HepG2 (cell line): Measurements from ENCODE around the gene HPD. TPM values are rescaled to one million over a fixed set of nuclear protein-coding genes. Genes with fewer than 3 reads are reported as not detected.

ENCODE experiments used
- CBX1 ChIP-seq: IDR thresholded peaks from one replicate; pipeline ENCODE4 v1.6.1; 2016; ENCODE audit warnings: antibody characterized with exemption, low read depth
- CHD4 ChIP-seq: fragments of 200-600 bp; sonication (generic); IDR thresholded peaks from 2 replicates; pipeline ENCODE4 v1.7.0; 2017; ENCODE audit warnings: mild to moderate bottlenecking, low read length, borderline replicate concordance
- EEA1 ChIP-seq: sonication (generic); formaldehyde crosslinking; IDR thresholded peaks from 2 replicates; pipeline ENCODE4 v1.5.1; 2020; ENCODE audit warnings: mild to moderate bottlenecking, missing genetic modification reagents, borderline replicate concordance
- FOXJ3 ChIP-seq: sonication (generic); formaldehyde crosslinking; IDR thresholded peaks from 2 replicates; pipeline ENCODE4 v1.4.0; 2020; ENCODE audit warnings: missing genetic modification reagents, mild to moderate bottlenecking, borderline replicate concordance
- RAD21 ChIP-seq: fragments of 450-650 bp; formaldehyde crosslinking; IDR thresholded peaks from 2 replicates; pipeline ENCODE4 v1.5.0; 2020; ENCODE audit warnings: mild to moderate bottlenecking
- RBFOX2 ChIP-seq: fragments of 200-400 bp; formaldehyde crosslinking; IDR thresholded peaks from 2 replicates; pipeline ENCODE4 v1.6.1; 2017; ENCODE audit warnings: low read depth, mild to moderate bottlenecking, low read length
- RBM22 ChIP-seq: fragments of 200-400 bp; formaldehyde crosslinking; optimal IDR thresholded peaks from 2 replicates; pipeline ENCODE3; 2017; ENCODE audit warnings: mild to moderate bottlenecking, low read length, moderate library complexity
- SALL1 ChIP-seq: sonication (generic); formaldehyde crosslinking; IDR thresholded peaks from 2 replicates; pipeline ENCODE4 v1.8.0; 2022; ENCODE audit warnings: mild to moderate bottlenecking, missing genetic modification reagents
- SMAD3 ChIP-seq: sonication (generic); formaldehyde crosslinking; IDR thresholded peaks from 2 replicates; pipeline ENCODE4 v1.4.0; 2020; ENCODE audit warnings: missing genetic modification reagents
- SUZ12 ChIP-seq: fragments of 150-350 bp; IDR thresholded peaks from 2 replicates; pipeline ENCODE4 v1.6.1; 2014; ENCODE audit warnings: low read depth, low read length
- TFDP1 ChIP-seq: IDR thresholded peaks from 2 replicates; pipeline ENCODE4 v1.6.1; 2016; ENCODE audit warnings: missing compliant biosample characterization, missing genetic modification reagents, borderline replicate concordance
- THRA ChIP-seq: sonication (generic); formaldehyde crosslinking; IDR thresholded peaks from 2 replicates; pipeline ENCODE4 v1.4.0; 2020; ENCODE audit warnings: missing genetic modification reagents, borderline replicate concordance
- TRAFD1 ChIP-seq: sonication (generic); formaldehyde crosslinking; IDR thresholded peaks from 2 replicates; pipeline ENCODE4 v1.5.1; 2020; ENCODE audit warnings: missing genetic modification reagents, mild to moderate bottlenecking, borderline replicate concordance
- U2AF2 ChIP-seq: fragments of 200-400 bp; formaldehyde crosslinking; IDR thresholded peaks from 2 replicates; pipeline ENCODE4 v1.6.1; 2017; ENCODE audit warnings: low read depth, mild to moderate bottlenecking, low read length
- ZBTB2 ChIP-seq: sonication (generic); formaldehyde crosslinking; IDR thresholded peaks from 2 replicates; pipeline ENCODE4 v1.8.0; 2022; ENCODE audit warnings: low read depth, missing genetic modification reagents
- ZBTB42 ChIP-seq: sonication (generic); formaldehyde crosslinking; IDR thresholded peaks from 2 replicates; pipeline ENCODE4 v1.5.0; 2020; ENCODE audit warnings: mild to moderate bottlenecking, missing genetic modification reagents
- ZFP36 ChIP-seq: fragments of 150-350 bp; IDR thresholded peaks from 2 replicates; pipeline ENCODE4 v1.6.1; 2018; ENCODE audit warnings: borderline replicate concordance, low read length, low read depth; ENCODE audit not compliant: partially characterized antibody
- ZNF460 ChIP-seq: sonication (generic); formaldehyde crosslinking; IDR thresholded peaks from 2 replicates; pipeline ENCODE4 v1.5.1; 2020; ENCODE audit warnings: missing genetic modification reagents, mild to moderate bottlenecking, borderline replicate concordance
- ZNF557 ChIP-seq: sonication (generic); formaldehyde crosslinking; IDR thresholded peaks from 2 replicates; pipeline ENCODE4 v1.4.0; 2020; ENCODE audit warnings: missing genetic modification reagents
- ZNF670 ChIP-seq: sonication (generic); formaldehyde crosslinking; IDR thresholded peaks from 2 replicates; pipeline ENCODE4 v1.8.0; 2022; ENCODE audit warnings: mild to moderate bottlenecking, missing genetic modification reagents, borderline replicate concordance
- ZXDC ChIP-seq: sonication (generic); formaldehyde crosslinking; IDR thresholded peaks from 2 replicates; pipeline ENCODE4 v1.5.0; 2020; ENCODE audit warnings: mild to moderate bottlenecking, missing genetic modification reagents
- polyA plus RNA-seq, 8 experiments: library from polyadenylated mRNA; depleted of rRNA in 3 of 8; stranded (reverse) in 7 of 8; unstranded in 1 of 8; fragments of >200 nt; fragmentation: Illumina TruSeq in 4 of 8; extraction: Trizol in 4 of 8; gene quantifications; 2 replicates each; pipeline versions ENCODE4 v1.2.1 to v1.2.3, GENCODE V29; 2011 to 2016; ENCODE audit warnings: low read depth in 4 of 8, missing spikeins in 1 of 8, mixed read lengths in 1 of 8; ENCODE audit not compliant: insufficient read depth in 1 of 8
- total RNA-seq, 5 experiments: library from RNA; depleted of rRNA; stranded (reverse); fragments of >200 nt; fragmentation: Illumina TruSeq; extraction: Trizol; gene quantifications; 2 replicates each; pipeline ENCODE4 v1.2.3, GENCODE V29; 2016; ENCODE audit warnings: low read depth in 1 of 5

HPD gene
- total and polyA plus RNA-seq, 2 of the 13 experiments (the other 11 are each of a cell fraction or from before 2014, with no cell fraction given) = 120 to 195 TPM

GRCh38 chr12:121792607-121793439 is 65.8 kb downstream of the HPD start (continued):
- TF ChIP-seq RBM22 (no peak), CBX1 (no peak), ZXDC (CRISPR knock-in tag) (no peak), RAD21 (CRISPR knock-in tag) (no peak; the same call in 1 of the 2 replicates), ZBTB2 (CRISPR knock-in tag) (no peak), RBFOX2 (peak; percentile 13; the same call in 1 of the 2 replicates), ZFP36 (no peak), ZBTB42 (no peak), TFDP1 (CRISPR knock-in tag) (no peak), SUZ12 (no peak), ZNF557 (no peak), CHD4 (0 out of 2 replicates have a peak, but pooled peaks have one; percentile 6), U2AF2 (no peak), THRA (CRISPR knock-in tag) (0 out of 2 replicates have a peak, but pooled peaks have one; percentile 24), SMAD3 (no peak), SALL1 (CRISPR knock-in tag) (no peak), TRAFD1 (CRISPR knock-in tag) (no peak), ZNF670 (CRISPR knock-in tag) (0 out of 2 replicates have a peak, but pooled peaks have one; percentile 18), ZNF460 (CRISPR knock-in tag) (no peak), EEA1 (CRISPR knock-in tag) (no peak), FOXJ3 (CRISPR knock-in tag) (0 out of 2 replicates have a peak, but pooled peaks have one; percentile 35)
